ENCODE results near the gene ST3GAL5.

ST3GAL5 gene

GRCh38 chr2:85811180-85812093 lies 77.4 kb downstream of the ST3GAL5 start:
- DNase-seq (ENCODE audit: low read depth in 2 of 2, low spot score in 1 of 2) = no peak

GRCh38 chr2:85810371-85811179 lies 78.2 kb downstream of the ST3GAL5 start:
- no peak for DNase-seq (ENCODE audit: low read depth in 2 of 2, low spot score in 1 of 2)

GRCh38 chr2:85807756-85808155 lies 81.0 kb downstream of the ST3GAL5 start:
- DNase-seq (ENCODE audit: low read depth in 2 of 2, low spot score in 1 of 2) = no peak

DNA sequence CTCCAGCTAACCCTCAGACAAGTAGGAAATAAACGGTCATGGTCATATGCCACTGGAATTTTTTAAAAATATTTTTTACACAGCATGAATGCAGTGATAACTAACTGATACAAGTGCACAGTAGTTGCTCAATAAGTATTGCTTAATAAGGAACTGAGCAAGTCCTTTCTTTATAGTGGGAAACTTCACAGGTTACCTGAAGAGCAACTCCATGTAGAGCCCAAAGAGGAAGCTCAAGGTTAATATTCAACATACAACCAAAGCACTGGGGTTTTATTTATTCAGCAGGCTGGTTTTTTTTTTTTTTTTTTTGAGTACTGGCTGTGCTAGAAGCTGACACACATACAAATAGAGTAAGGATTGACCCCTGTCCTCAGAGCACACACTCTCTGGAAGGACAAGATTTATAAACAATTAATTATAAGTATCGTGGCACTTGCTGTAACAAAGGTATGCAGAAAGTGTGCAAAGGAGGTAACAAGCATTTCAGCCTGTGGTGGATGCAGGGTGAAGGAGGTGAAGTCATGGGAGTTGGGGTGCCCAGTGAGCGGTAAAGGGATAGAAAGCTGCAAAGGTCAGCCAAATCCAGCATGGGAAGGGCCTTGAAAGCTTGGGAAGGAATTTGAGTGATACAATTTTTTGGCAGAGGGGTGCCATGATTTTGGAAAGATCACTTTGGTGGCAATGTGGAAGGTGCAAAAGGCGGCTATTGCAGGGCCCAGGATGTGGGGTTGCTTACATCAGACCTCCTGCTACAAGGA lies 82.3 kb downstream of the ST3GAL5 start:
- DNase-seq (ENCODE audit: low read depth in 2 of 2, low spot score in 1 of 2) = no peak

GRCh38 chr2:85804583-85804982 lies 84.2 kb downstream of the ST3GAL5 start:
- no peak for DNase-seq (ENCODE audit: low read depth in 2 of 2, low spot score in 1 of 2)

DNA sequence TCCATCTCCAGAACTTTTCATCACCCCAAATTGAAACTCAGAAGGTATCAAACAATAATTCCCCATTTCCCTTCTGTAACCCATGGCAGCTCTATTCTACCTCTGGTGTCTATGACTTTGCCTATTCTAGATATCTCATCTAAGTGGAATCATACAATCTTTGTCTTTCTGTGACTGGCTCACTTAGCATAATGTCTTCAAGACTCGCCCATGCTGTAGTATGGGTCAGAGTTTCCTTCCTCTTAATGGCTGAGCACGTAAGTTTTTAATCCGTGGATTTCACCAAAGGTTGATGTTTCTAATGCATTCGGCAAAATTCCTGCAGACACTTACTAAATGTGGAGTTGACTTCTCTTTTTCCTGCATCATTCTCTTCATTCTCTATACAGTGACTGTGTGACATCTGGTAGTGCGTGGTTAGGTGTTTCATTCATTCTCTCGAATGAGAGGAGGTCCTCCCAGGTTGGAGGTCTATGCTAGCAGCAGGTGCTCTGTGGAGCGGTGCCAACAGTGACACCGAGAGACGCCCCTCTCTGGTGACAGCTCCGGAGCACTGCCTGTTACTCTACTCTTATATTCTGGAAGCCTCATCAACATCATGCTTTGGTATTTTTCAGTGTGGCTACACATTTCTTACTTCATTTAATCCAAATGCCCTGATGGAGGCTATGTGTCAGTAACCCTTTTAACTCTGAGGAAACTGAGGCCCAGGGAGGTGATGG lies 84.9 kb downstream of the ST3GAL5 start:
- DNase-seq (ENCODE audit: low read depth in 2 of 2, low spot score in 1 of 2) = no peak

DNA sequence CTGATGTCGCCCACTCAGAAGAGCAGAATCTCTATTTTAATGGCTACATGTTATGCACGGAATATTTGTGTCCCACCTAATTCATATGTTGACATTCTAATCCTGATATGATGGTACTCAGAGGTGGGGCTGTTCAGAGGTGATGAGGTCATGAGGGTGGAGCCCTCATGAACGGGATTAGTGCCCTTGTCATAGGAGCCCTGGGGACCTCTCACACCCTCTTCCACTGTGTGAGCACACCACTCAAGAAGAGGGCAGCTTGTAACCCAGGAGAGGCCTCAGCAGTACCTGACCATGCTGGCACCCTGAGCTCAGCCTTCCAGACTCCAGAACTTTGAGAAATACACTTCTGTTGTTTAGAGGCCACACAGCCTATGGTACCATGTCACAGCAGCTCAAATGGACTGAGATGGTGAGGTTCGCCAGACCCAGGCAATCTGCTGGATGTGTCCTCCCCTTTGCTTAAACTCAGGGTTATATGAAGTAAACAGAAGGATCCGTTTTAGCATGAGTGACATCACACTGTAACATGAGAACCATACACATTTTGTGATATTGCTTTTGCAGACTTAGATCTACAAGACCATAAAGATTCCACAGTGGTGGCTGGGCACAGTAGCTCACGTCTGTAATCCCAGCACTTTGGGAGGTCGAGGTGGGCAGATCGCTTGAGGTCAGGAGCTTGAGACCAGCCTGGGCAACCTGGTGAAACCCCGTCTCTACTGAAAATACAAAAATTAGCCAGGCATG lies 86.3 kb downstream of the ST3GAL5 start:
- no peak for DNase-seq (ENCODE audit: low read depth in 2 of 2, low spot score in 1 of 2)

- DNase-seq (ENCODE audit: low read depth in 2 of 2, low spot score in 1 of 2) = no peak
These were observed 86.9 kb downstream of the ST3GAL5 start for GRCh38 chr2:85801871-85802270.

- no peak for DNase-seq (ENCODE audit: low read depth in 2 of 2, low spot score in 1 of 2)
These were observed 88.2 kb downstream of the ST3GAL5 start for GRCh38 chr2:85800586-85800985.

DNA sequence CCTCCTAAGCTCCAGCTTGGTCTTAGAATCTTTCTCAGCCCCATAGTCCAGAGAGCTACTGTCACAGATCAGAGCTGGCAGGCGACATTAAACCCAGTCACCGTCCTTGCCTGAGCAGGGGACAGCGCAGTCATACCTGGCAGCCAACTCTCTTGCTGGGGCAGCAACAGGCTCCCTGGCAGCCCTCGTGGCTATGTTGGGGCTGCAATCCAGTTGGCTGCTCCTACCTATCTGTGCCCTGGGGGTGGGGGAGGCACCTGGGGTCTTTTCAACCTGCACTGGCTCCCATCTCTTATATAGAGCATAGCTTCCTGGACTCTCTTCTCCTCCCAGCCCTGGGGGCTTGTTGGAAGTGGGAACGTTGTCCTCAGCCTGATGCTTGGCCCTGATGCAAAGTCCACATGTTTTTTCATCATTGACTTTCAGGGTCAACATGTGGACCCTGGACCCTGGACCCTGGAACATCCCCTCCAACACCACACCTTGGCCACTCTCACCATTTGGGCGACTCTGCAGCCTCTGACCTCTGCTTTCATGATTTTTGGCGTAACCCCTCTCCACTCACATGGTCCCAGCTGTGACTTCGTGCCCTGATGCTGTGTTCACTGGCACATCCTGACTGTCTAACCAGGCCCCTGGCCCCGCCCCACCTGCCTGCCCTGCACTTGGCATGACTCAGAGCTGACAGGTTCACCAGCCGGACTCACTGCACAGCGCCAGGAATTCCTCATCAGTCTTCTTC lies 89.4 kb downstream of the ST3GAL5 start:
- no peak for DNase-seq (ENCODE audit: low read depth in 2 of 2, low spot score in 1 of 2)

DNA sequence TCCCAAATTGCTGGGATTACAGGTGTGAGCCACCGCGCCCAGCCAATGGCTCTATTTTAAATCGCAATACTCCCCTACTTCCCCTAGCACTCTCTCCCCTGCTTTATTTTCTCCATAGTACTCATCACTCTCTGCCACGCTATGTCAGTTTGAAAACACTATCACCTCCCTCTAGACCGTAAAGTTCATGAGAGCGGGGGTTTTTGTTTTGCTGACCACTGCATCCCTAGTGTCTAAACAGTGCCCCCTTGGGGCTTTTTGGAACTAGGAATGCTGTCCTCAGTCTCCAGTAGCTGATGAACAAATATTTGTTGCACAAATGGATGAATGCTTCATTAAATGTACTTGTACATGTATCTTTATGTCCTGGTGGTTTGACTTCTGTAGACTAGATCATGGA lies 90.9 kb downstream of the ST3GAL5 start:
- DNase-seq (ENCODE audit: low read depth in 2 of 2, low spot score in 1 of 2) = no peak

DNA sequence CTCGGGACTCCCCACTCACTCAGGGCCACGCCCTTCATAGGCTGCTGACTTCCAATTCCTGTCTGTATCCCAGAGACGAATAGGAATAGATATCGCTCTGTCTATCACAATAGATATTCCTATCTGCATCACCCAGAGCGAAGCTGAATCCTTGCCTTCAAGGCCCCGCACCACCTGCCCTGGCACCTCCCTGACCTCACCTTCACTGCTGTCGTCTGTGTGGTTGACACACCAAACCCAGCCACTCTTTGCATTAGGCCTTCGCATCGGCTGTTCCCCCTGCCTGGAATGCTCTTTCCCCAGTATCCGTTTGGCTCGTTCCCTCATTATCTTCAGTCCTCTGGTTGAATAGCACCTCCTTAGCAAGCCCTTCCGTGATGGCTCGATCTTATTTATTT lies 91.5 kb downstream of the ST3GAL5 start:
- no peak for DNase-seq (ENCODE audit: low read depth in 2 of 2, low spot score in 1 of 2)

DNA sequence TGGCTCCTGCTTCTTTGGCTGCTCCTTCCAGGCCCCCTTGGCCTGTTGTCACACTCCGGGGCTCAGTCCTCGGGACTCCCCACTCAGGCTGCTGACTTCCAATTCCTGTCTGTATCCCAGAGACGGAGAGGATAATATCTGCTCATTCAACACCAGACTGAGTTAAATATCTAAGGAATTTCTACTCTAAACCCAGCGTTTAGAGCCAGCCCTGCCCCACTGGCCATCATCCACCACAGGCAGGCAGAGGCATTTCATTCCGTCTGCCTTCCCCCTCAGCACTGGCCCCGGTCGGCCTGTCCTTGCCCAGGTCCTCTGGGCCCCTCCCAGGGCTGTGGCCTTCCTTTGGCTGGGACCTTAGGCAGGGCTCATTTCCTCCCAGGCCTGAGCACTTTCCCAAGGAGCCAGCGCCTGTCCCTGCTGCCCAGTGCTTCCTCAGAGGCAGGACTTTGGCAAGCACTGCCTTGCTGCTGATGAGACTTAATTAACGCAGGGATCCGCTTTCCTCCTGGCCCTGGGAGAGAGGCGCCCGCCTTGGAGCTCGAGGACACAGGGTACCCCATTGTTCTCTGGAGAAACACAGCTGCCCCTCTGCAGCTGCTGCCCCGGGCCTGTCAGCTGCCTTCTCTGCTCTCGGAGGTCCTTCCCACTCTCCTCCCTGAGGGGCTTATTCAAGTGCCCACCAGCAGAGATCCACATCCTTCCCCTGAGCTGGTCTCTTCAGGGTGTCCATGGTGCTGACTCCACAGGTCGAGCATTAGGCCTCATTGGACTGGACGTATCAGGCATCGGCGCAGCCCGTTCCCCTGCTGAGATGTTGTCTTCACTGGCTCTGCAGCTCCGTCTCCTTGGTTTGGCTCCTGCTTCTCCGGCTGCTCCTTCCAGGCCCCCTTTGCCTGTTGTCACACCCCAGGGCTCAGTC lies 92.2 kb downstream of the ST3GAL5 start:
- DNase-seq (ENCODE audit: low read depth in 2 of 2, low spot score in 1 of 2) = no peak

- no peak for DNase-seq (ENCODE audit: low read depth in 2 of 2, low spot score in 1 of 2)
These were observed 92.8 kb downstream of the ST3GAL5 start for GRCh38 chr2:85796046-85796340.

- DNase-seq (ENCODE audit: low read depth in 2 of 2, low spot score in 1 of 2) = no peak
These were observed 93.3 kb downstream of the ST3GAL5 start for GRCh38 chr2:85795331-85796045.

- DNase-seq (ENCODE audit: low read depth in 2 of 2, low spot score in 1 of 2) = no peak
These were observed 94.2 kb downstream of the ST3GAL5 start for GRCh38 chr2:85794491-85795121.

- DNase-seq (ENCODE audit: low read depth in 2 of 2, low spot score in 1 of 2) = no peak
These were observed 94.8 kb downstream of the ST3GAL5 start for GRCh38 chr2:85794038-85794441.
